ENCODE results near the gene SEMA4D. TPM values are rescaled to one million over a fixed set of nuclear protein-coding genes. Genes with fewer than 3 reads are reported as not detected.
A peak's percentile ranks its signal among the peaks of the same experiment; 100 is the strongest.

The SEMA4D gene
- total and polyA plus RNA-seq, 2 donors from 2014 or later = 18.9 to 147 TPM

GRCh38 chr9:89361816-89362646 is 135.9 kb downstream of the SEMA4D start:
- Histone ChIP-seq H3K4me3 (ENCODE audit: low read length in 3 of 3) (no peak overlapping the region), H3K27me3 (ENCODE audit: control insufficient read depth, insufficient read depth, low read length) (no peaks in the 10 kb centered on the region), H3K27ac (ENCODE audit: low read depth in 2 of 2, low read length in 2 of 2) (no peak overlapping the region), H3K9me3 (ENCODE audit: control insufficient read depth in 2 of 3, insufficient read depth in 1 of 3, low read length in 3 of 3) (no peaks in the 10 kb centered on the region), H3K9ac (ENCODE audit: low read length in 3 of 3) (no peak overlapping the region), H3K36me3 (ENCODE audit: control insufficient read depth in 2 of 3, insufficient read depth in 3 of 3, low read length in 3 of 3) (peaks cover 0 to 41% (median 39%) of the 10 kb centered on the region in 3 donors), H3K4me1 (ENCODE audit: control insufficient read depth in 2 of 3, insufficient read depth in 2 of 3, low read depth in 1 of 3, low read length in 3 of 3) (no peaks in the 10 kb centered on the region)
- TF ChIP-seq CTCF (IDR thresholded peaks at IDR 0.05; ENCODE audit: borderline replicate concordance, extremely low read depth, insufficient read depth) = no peak
- DNase-seq (peak in 1 of 5 donors; percentile 64), FAIRE-seq (no peak)
- intact Hi-C loops (cut with DNase I) = no loop called here

GRCh38 chr9:89361031-89361430 is 136.9 kb downstream of the SEMA4D start:
- TF ChIP-seq CTCF (IDR thresholded peaks at IDR 0.05; ENCODE audit: borderline replicate concordance, extremely low read depth, insufficient read depth) = no peak
- peaks cover 0 to 46% (median 44%) of the 10 kb centered on the region in 3 donors for H3K36me3 ChIP-seq (ENCODE audit: control insufficient read depth in 2 of 3, insufficient read depth in 3 of 3, low read length in 3 of 3)

GRCh38 chr9:89360465-89360864 is 137.4 kb downstream of the SEMA4D start:
- DNase-seq (no peak), FAIRE-seq (no peak)
- Histone ChIP-seq H3K9ac (ENCODE audit: low read length in 3 of 3) (no peak overlapping the region), H3K27ac (ENCODE audit: low read depth in 2 of 2, low read length in 2 of 2) (no peak overlapping the region), H3K9me3 (ENCODE audit: control insufficient read depth in 2 of 3, insufficient read depth in 1 of 3, low read length in 3 of 3) (no peaks in the 10 kb centered on the region), H3K36me3 (ENCODE audit: control insufficient read depth in 2 of 3, insufficient read depth in 3 of 3, low read length in 3 of 3) (peaks cover 0 to 46% (median 45%) of the 10 kb centered on the region in 3 donors), H3K4me1 (ENCODE audit: control insufficient read depth in 2 of 3, insufficient read depth in 2 of 3, low read depth in 1 of 3, low read length in 3 of 3) (no peaks in the 10 kb centered on the region), H3K4me3 (ENCODE audit: low read length in 3 of 3) (no peak overlapping the region), H3K27me3 (ENCODE audit: control insufficient read depth, insufficient read depth, low read length) (no peaks in the 10 kb centered on the region)
- TF ChIP-seq CTCF (IDR thresholded peaks at IDR 0.05; ENCODE audit: borderline replicate concordance, extremely low read depth, insufficient read depth) = no peak
- intact Hi-C loops (cut with DNase I) = no loop called here

More at GRCh38 chr9:89361031-89361430, 136.9 kb downstream of the SEMA4D start:
- Histone ChIP-seq H3K9me3 (ENCODE audit: control insufficient read depth in 2 of 3, insufficient read depth in 1 of 3, low read length in 3 of 3) (no peaks in the 10 kb centered on the region), H3K9ac (ENCODE audit: low read length in 3 of 3) (no peak overlapping the region), H3K27me3 (ENCODE audit: control insufficient read depth, insufficient read depth, low read length) (no peaks in the 10 kb centered on the region), H3K27ac (ENCODE audit: low read depth in 2 of 2, low read length in 2 of 2) (no peak overlapping the region), H3K4me3 (ENCODE audit: low read length in 3 of 3) (no peak overlapping the region), H3K4me1 (ENCODE audit: control insufficient read depth in 2 of 3, insufficient read depth in 2 of 3, low read depth in 1 of 3, low read length in 3 of 3) (no peaks in the 10 kb centered on the region)
- DNase-seq (no peak), FAIRE-seq (no peak)
- intact Hi-C loops (cut with DNase I) = no loop called here

Measured in kidney (tissue), 14 donors.